Motor neuron (in vitro differentiated cells): Measurements from ENCODE around the gene PLXNB2. TPM values are rescaled to one million over a fixed set of nuclear protein-coding genes. Genes with fewer than 3 reads are reported as not detected.
A peak's percentile ranks its signal among the peaks of the same experiment; 100 is the strongest.

Source experiments
- ATAC-seq, 8 experiments: fragments of 200-7000 bp; cut with Tn5 transposase; replicated peaks in 6 of 8; 2 replicates each; pipeline ENCODE4 v1.8.0; 2021; ENCODE audit warnings: mild to moderate bottlenecking in 8 of 8, moderate library complexity in 8 of 8
- H3K27ac ChIP-seq, 2 donors: fragments of 250-450 bp; sonication (Bioruptor Pico); 2 replicates each; pipeline ENCODE4 v1.9.0; 2021; ENCODE audit warnings: antibody characterized with exemption in 2 of 2, mild to moderate bottlenecking in 2 of 2, moderate library complexity in 1 of 2
- H3K4me1 ChIP-seq, 2 donors: fragments of 250-450 bp; sonication (Bioruptor Pico); replicated peaks in 1 of 2; 2 replicates each; pipeline ENCODE4 v1.6.1; 2021; ENCODE audit warnings: antibody characterized with exemption in 2 of 2, mild to moderate bottlenecking in 2 of 2, moderate library complexity in 1 of 2
- H3K4me3 ChIP-seq, 5 donors: fragments of 250-450 bp; sonication (Bioruptor Pico); 2 replicates each; pipeline ENCODE4 v1.9.0; 2021; ENCODE audit warnings: antibody characterized with exemption in 5 of 5, mild to moderate bottlenecking in 5 of 5, moderate library complexity in 4 of 5
- whole genome bisulfite sequencing, 10 experiments: fragments of 450-650 bp; shearing (Covaris generic); methylation state at CpG; one replicate each; pipeline ENCODE4 v1.0.0; 2022; 5-methylcytosine and 5-hydroxymethylcytosine counted together
- in situ Hi-C, 9 experiments: fragments of 400-800 bp; cut with MboI; loops; one replicate each; pipeline ENCODE4 v1.15.0; 2021; ENCODE audit warnings: low sequenced_read_pairs in 9 of 9, low pct_unique_long_range_greater_than_20kb in 2 of 9; ENCODE audit not compliant: unreplicated experiment in 9 of 9
- total RNA-seq, 8 experiments: library from RNA; unstranded; fragments of 300-600 nt; gene quantifications; 2 replicates each; pipeline versions ENCODE4 v1.2.3 to v1.2.4, GENCODE V29; 2022

The PLXNB2 gene
- total RNA-seq = 100 to 1,000 TPM in 1 of 8 experiments, 10 to 100 TPM in 7; 36.8 to 104 (median 59.6) TPM

DNA sequence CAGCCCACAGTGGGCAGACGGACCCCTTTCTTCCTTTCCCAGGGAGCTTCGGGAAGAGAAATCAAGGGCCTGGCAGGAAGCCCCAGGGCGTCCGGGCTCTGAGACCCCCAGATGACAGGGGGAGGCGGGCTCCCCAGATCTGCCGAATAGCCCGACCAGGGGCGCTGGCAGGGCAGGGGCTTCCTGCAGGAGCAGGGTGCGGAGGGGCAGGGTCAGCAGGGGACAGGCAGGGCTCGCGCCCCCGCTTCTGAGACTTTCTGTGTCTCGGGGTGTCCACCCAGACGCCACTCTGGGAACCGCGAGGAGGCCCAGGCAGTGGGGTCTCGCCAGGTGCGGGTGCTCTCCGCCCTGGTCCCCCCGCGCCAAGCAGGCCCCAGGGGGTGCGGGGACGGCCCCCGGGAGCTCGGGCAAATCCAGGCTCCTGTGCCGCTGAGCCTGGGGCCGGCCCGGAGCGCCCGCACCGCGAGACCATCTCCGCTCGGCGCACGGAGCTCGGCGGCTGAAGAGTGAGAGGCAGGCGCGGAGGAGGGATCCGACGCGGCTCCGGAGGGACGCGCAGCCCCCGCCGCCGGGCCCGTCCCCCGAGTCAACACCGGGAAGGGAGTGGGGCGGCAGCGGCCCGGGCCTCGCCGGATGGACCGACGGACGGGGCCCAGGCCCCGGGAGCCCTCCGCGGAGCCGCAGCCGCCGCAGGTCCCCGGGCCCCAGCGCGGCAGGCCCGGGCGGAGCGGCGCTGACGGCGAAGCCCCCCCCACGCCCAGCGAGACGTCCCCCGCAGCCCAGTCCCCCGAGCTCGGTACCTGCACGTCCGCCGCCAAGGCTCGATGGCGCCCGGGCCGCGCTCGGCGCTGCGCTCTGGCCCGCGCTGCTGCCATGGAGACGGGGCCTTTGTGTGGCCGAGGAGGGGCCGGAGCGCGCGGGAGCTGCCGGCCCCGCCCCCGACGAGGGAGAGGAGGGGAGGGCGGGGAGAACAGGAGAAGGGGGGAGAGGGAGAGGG, at the start of gene PLXNB2:
Gene PLXNB2, minus strand, starts transcription at position 894 of the 997 bp plus-strand sequence. CDS start 17,062 bp downstream, outside the sequence.
- WGBS, 10 experiments = 3% methylated on average over 7 to 8 of the region's 105 CpGs; no CpG with 5 or more reads in 8 of the 10 experiments
- in situ Hi-C loops = no loop called here
- Histone ChIP-seq H3K27ac (peak within 1 kb of the TSS; percentile 89 to 90), H3K4me3 (peak within 1 kb of the TSS; percentile 54 to 88 (median 80)), H3K4me1 (peaks cover 56 to 57% of the 10 kb centered on the region in 2 donors)
- peak; percentile 13 to 71 (median 52) for ATAC-seq

GRCh38 chr22:50357222-50357621, 49.8 kb upstream of the PLXNB2 start:
- ATAC-seq = no peak
- Histone ChIP-seq H3K27ac (no peak overlapping the region), H3K4me1 (no peaks in the 10 kb centered on the region), H3K4me3 (no peak overlapping the region)
- in situ Hi-C loops = no loop called here
- WGBS, 10 experiments = 36 to 100% (median 94%) methylated on average over 1 of the region's 1 CpG

GRCh38 chr22:50356186-50356585, 48.7 kb upstream of the PLXNB2 start:
- Histone ChIP-seq H3K4me3 (no peak overlapping the region), H3K27ac (no peak overlapping the region), H3K4me1 (no peaks in the 10 kb centered on the region)
- no peak for ATAC-seq
- in situ Hi-C loops = no loop called here
- 60 to 100% (median 71%) methylated on average over 1 to 8 of the region's 8 CpGs; no CpG with 5 or more reads in 3 of the 10 experiments for WGBS, 10 experiments

- no peak for ATAC-seq
- in situ Hi-C loops = no loop called here
- no peak overlapping the region for H3K27ac ChIP-seq
Observed at GRCh38 chr22:50348058-50348457, 40.6 kb upstream of the PLXNB2 start.

GRCh38 chr22:50347157-50347556, 39.7 kb upstream of the PLXNB2 start:
- Histone ChIP-seq H3K4me3 (no peak overlapping the region), H3K27ac (no peak overlapping the region), H3K4me1 (peaks cover under 1 to 2% of the 10 kb centered on the region in 2 donors)
- ATAC-seq = no peak
- WGBS, 10 experiments = 0 to 91% (median 87%) methylated on average over 1 to 7 of the region's 8 CpGs; no CpG with 5 or more reads in 2 of the 10 experiments
- in situ Hi-C loops = no loop called here

More at GRCh38 chr22:50348058-50348457, 40.6 kb upstream of the PLXNB2 start:
- Histone ChIP-seq H3K4me1 (peaks cover 0 to 2% of the 10 kb centered on the region in 2 donors), H3K4me3 (no peak overlapping the region)
- WGBS, 10 experiments = 40 to 96% (median 84%) methylated on average over 1 to 2 of the region's 2 CpGs; no CpG with 5 or more reads in 6 of the 10 experiments

- H3K4me3 ChIP-seq = no peak overlapping the region
- in situ Hi-C loops = no loop called here
- no peak for ATAC-seq
- no CpG with 5 or more reads among the region's 8 CpGs for WGBS, 10 experiments
- H3K4me1 ChIP-seq = peaks cover 2 to 3% of the 10 kb centered on the region in 2 donors
- H3K27ac ChIP-seq = no peak overlapping the region
Observed at GRCh38 chr22:50346470-50346869, 39.0 kb upstream of the PLXNB2 start.

- in situ Hi-C loops = no loop called here
- Histone ChIP-seq H3K4me3 (peak overlapping the region; percentile 74 to 98 (median 93)), H3K27ac (peak overlapping the region; percentile 69 to 80), H3K4me1 (peaks cover 2 to 3% of the 10 kb centered on the region in 2 donors)
- ATAC-seq = no peak
- no CpG with 5 or more reads among the region's 9 CpGs for WGBS, 10 experiments
Observed at GRCh38 chr22:50343541-50343935, 36.1 kb upstream of the PLXNB2 start.

GRCh38 chr22:50342651-50343540, 35.5 kb upstream of the PLXNB2 start, which contains the start of gene PPP6R2:
TSS of gene PPP6R2 (plus strand) at chr22:50343327. CDS start at chr22:50393909, 50,582 bp downstream.
- H3K27ac ChIP-seq = peak within 1 kb of the TSS; percentile 69 to 80

GRCh38 chr22:50341977-50342650, 34.7 kb upstream of the PLXNB2 start:
- WGBS, 10 experiments = 0 to 7% (median 1%) methylated on average over 3 to 10 of the region's 26 CpGs; no CpG with 5 or more reads in 4 of the 10 experiments
- peak overlapping the region; percentile 74 to 98 (median 93) for H3K4me3 ChIP-seq
- H3K4me1 ChIP-seq = peaks cover 2 to 3% of the 10 kb centered on the region in 2 donors
- peak; percentile 69 to 84 (median 76) for ATAC-seq
- in situ Hi-C loops = no loop called here
- H3K27ac ChIP-seq = no peak overlapping the region

More at GRCh38 chr22:50342651-50343540, 35.5 kb upstream of the PLXNB2 start, which contains the start of gene PPP6R2:
- peaks cover 2 to 3% of the 10 kb centered on the region in 2 donors for H3K4me1 ChIP-seq
- in situ Hi-C loops = no loop called here
- WGBS, 10 experiments = 0 to 1% (median 0%) methylated on average over 1 to 19 of the region's 87 CpGs; no CpG with 5 or more reads in 5 of the 10 experiments
- peak within 1 kb of the TSS; percentile 74 to 98 (median 93) for H3K4me3 ChIP-seq
- ATAC-seq = peak; percentile 79 to 88 (median 82)

DNA sequence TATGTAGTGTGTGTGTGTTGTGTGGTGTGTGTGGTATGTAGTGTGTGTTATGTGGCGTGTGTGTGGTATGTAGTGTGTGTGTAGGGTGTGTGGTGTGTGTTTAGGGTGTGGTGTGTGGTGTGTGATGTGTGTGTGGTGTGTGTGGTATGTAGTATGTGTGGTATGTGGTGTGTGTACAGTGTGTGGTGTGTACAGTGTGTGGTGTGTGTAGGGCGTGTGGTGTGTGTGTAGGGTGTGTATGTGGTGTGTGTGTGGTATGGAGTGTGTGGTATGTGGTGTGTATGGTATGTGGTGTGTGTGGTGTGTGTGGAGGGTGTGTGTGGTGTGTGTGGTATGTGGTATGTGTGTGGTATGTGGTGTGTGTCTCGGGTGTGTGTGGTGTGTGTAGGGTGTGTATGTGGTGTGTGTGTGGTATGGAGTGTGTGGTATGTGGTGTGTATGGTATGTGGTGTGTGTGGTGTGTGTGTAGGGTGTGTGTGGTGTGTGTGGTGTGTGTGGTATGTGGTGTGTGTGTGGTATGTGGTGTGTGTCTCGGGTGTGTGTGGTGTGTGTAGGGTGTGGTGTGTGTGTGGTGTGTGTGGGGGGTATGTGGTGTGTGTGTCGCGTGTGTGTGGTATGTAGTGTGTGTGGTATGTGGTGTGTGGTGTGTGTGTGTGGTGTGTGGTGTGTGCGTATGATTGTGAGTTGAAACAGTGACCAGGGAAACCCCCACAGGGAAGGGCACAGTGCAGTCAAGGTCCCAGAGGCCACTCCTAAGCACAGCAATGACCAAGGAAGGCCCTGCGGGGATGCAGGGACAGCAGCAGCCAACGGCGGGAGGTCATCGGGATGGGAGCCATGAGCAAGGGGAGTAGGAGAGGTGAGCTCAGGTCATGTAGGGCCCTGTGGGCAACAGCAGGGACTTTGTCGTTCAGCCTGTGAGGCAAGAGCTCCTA, 32.8 kb upstream of the PLXNB2 start:
- WGBS, 10 experiments = 17 to 86% (median 75%) methylated on average over 1 to 7 of the region's 12 CpGs; no CpG with 5 or more reads in 1 of the 10 experiments
- H3K4me1 ChIP-seq = peaks cover 0 to 3% of the 10 kb centered on the region in 2 donors
- no peak overlapping the region for H3K4me3 ChIP-seq
- in situ Hi-C loops = no loop called here
- no peak overlapping the region for H3K27ac ChIP-seq
- no peak for ATAC-seq

DNA sequence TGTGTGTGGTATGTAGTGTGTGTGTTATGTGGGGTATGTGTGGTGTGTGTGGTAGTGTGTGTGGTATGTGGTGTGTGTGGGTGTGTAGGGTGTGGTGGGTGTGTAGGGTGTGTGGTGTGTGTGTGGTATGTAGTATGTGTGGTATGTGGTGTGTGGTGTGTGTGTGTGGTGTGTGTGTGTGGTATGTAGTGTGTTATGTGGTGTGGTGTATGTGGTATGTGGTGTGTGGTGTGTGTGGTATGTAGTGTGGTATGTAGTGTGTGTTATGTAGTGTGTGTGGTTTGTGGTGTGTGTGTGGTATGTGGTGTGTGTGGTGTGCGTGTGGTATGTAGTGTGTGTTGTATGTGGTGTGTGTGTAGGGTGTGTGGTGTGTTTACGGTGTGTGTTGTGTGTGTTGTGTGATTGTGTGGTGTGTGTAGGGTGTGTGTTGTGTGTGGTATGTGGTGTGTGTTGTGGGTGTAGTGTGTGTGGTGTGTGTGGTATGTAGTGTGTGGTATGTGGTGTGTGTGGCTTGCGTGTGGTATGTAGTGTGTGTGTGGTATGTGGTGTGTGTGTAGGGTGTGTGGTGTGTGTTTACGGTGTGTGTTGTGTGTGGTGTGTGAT, 31.5 kb upstream of the PLXNB2 start:
- 91 to 100% (median 100%) methylated on average over 1 to 4 of the region's 4 CpGs; no CpG with 5 or more reads in 5 of the 10 experiments for WGBS, 10 experiments
- H3K4me1 ChIP-seq = peaks cover 0 to 3% of the 10 kb centered on the region in 2 donors
- no peak for ATAC-seq
- in situ Hi-C loops = no loop called here
- H3K4me3 ChIP-seq = no peak overlapping the region
- H3K27ac ChIP-seq = no peak overlapping the region
